PC-9 (cell line): ENCODE results near the gene GRID2. TPM values are rescaled to one million over a fixed set of nuclear protein-coding genes. Genes with fewer than 3 reads are reported as not detected.

Experiments
- BruUV-seq: library from RNA; stranded (reverse); fragments of 400-500 nt; replicated peaks from 2 replicates; lab custom pipeline; 2021; lab: Mats Ljungman, UMichigan
- CTCF ChIA-PET: fragments of 300-600 bp; sonication (Branson Sonifier 250); formaldehyde crosslinking; loops from one replicate; lab custom pipeline; 2022; ENCODE audit warnings: antibody characterized with exemption; lab: Charles Lee
- POLR2A ChIA-PET: fragments of 300-600 bp; sonication (Branson Sonifier 250); formaldehyde crosslinking; loops from one replicate; lab custom pipeline; 2022; ENCODE audit warnings: antibody characterized with exemption; ENCODE audit not compliant: unreplicated experiment; lab: Charles Lee
- DNase-seq, 2 experiments: peaks; one replicate each; pipeline versions ENCODE4 v3.0.0 to v3.0.0-alpha.2; 2015 to 2022; ENCODE audit warnings: mixed read lengths in 1 of 2
- H2AFZ ChIP-seq: fragments of 200-600 bp; sonication (generic); 2 replicates; pipeline ENCODE4 v1.8.1; 2017; ENCODE audit warnings: antibody characterized with exemption
- H3F3A ChIP-seq: fragments of 200-600 bp; sonication (generic); 2 replicates; pipeline ENCODE4 v1.8.1; 2017; ENCODE audit warnings: antibody characterized with exemption, mild to moderate bottlenecking, low read depth; ENCODE audit not compliant: insufficient read depth
- H3K27ac ChIP-seq: fragments of 200-600 bp; sonication (generic); 2 replicates; pipeline ENCODE4 v1.6.1; 2016; ENCODE audit warnings: mixed run types
- H3K27me3 ChIP-seq: fragments of 200-600 bp; sonication (generic); 2 replicates; pipeline ENCODE4 v1.6.1; 2016; ENCODE audit warnings: low read depth, mixed run types; ENCODE audit not compliant: insufficient read depth
- H3K36me3 ChIP-seq: fragments of 200-600 bp; sonication (generic); 2 replicates; pipeline ENCODE4 v1.6.1; 2016; ENCODE audit warnings: low read depth, mixed run types
- H3K4me1 ChIP-seq: fragments of 200-600 bp; sonication (generic); replicated peaks from 2 replicates; pipeline ENCODE4 v1.6.1; 2016; ENCODE audit warnings: mixed run types; ENCODE audit not compliant: insufficient read depth
- H3K4me2 ChIP-seq: fragments of 200-600 bp; sonication (generic); 2 replicates; pipeline ENCODE4 v1.6.1; 2017; ENCODE audit warnings: mixed run types
- H3K4me3 ChIP-seq: fragments of 200-600 bp; sonication (generic); 2 replicates; pipeline ENCODE4 v1.6.1; 2016; ENCODE audit warnings: mixed run types
- H3K79me2 ChIP-seq: fragments of 200-600 bp; sonication (generic); 2 replicates; pipeline ENCODE4 v1.6.1; 2017; ENCODE audit warnings: low read depth, mixed run types
- H3K9me2 ChIP-seq: fragments of 200-600 bp; sonication (generic); 2 replicates; pipeline ENCODE4 v1.8.1; 2017; ENCODE audit warnings: mild to moderate bottlenecking; ENCODE audit not compliant: insufficient read depth
- H3K9me3 ChIP-seq: fragments of 200-600 bp; sonication (generic); 2 replicates; pipeline ENCODE4 v1.8.1; 2016; ENCODE audit warnings: low read depth; ENCODE audit not compliant: insufficient read depth
- H4K20me1 ChIP-seq: fragments of 200-600 bp; sonication (generic); 2 replicates; pipeline ENCODE4 v1.8.1; 2017; ENCODE audit not compliant: insufficient read depth
- EZH2 ChIP-seq: fragments of 200-600 bp; sonication (generic); IDR thresholded peaks from 2 replicates; pipeline ENCODE4 v1.8.0; 2017; ENCODE audit warnings: antibody characterized with exemption, low read depth
- intact Hi-C: fragments of 100-400 bp; cut with micrococcal nuclease; formaldehyde crosslinking; loops from one replicate; pipeline ENCODE4 v1.10.0; 2022; ENCODE audit not compliant: unreplicated experiment
- total RNA-seq: library from RNA; stranded (reverse); gene quantifications from 2 replicates; pipeline ENCODE4 v1.2.3, GENCODE V29; 2021
- TF ChIP-seq, protein P1 (sequence below): fragments of 200-600 bp; sonication (generic); conservative IDR thresholded peaks from 2 replicates; pipeline ENCODE4 v1.6.1; 2017; ENCODE audit warnings: mixed run types, antibody characterized with exemption, mild to moderate bottlenecking, moderate library complexity

The GRID2 gene
- total RNA-seq, 1 experiment from 2014 or later, result not detected

DNA sequence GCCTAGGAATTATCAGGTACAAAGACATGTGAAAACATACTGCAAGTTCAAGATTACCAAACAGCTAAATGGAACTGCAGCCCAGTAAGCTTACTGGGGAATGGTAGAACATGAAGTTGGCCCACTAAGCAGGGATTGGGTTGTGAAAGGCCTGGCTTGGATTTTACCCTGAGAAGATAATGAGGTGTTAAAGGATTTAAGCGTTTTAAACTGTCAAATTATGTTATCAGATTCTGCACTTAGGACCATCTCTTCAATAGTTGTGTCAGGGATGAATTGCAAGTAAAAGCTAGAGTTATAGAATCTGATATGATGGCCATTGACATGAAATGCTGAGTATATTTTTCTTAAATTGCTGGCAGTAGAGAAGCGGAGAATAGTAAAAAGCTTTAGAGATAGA, 225.7 kb downstream of the GRID2 start:
- H3K27ac ChIP-seq, result no peak overlapping the region
- H3K36me3 ChIP-seq, result no peaks in the 10 kb centered on the region
- no peaks in the 10 kb centered on the region for H3K9me2 ChIP-seq
- POLR2A ChIA-PET, result no interaction called here
- no peaks in the 10 kb centered on the region for H3K4me1 ChIP-seq
- BruUV-seq, result no TSS peak
- H4K20me1 ChIP-seq, result no peaks in the 10 kb centered on the region
- H3K4me3 ChIP-seq, result no peak overlapping the region
- no peaks in the 10 kb centered on the region for H3K79me2 ChIP-seq
- intact Hi-C loops, result no loop called here
- CTCF ChIA-PET, result no interaction called here
- no peak for DNase-seq
- no peaks in the 10 kb centered on the region for H3F3A ChIP-seq
- no peak overlapping the region for H2AFZ ChIP-seq
- no peaks in the 10 kb centered on the region for H3K27me3 ChIP-seq
- H3K4me2 ChIP-seq, result no peak overlapping the region
- TF ChIP-seq, protein P1, sequence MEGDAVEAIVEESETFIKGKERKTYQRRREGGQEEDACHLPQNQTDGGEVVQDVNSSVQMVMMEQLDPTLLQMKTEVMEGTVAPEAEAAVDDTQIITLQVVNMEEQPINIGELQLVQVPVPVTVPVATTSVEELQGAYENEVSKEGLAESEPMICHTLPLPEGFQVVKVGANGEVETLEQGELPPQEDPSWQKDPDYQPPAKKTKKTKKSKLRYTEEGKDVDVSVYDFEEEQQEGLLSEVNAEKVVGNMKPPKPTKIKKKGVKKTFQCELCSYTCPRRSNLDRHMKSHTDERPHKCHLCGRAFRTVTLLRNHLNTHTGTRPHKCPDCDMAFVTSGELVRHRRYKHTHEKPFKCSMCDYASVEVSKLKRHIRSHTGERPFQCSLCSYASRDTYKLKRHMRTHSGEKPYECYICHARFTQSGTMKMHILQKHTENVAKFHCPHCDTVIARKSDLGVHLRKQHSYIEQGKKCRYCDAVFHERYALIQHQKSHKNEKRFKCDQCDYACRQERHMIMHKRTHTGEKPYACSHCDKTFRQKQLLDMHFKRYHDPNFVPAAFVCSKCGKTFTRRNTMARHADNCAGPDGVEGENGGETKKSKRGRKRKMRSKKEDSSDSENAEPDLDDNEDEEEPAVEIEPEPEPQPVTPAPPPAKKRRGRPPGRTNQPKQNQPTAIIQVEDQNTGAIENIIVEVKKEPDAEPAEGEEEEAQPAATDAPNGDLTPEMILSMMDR, result no peak
- TF ChIP-seq EZH2, result no peak
- no peaks in the 10 kb centered on the region for H3K9me3 ChIP-seq

DNA sequence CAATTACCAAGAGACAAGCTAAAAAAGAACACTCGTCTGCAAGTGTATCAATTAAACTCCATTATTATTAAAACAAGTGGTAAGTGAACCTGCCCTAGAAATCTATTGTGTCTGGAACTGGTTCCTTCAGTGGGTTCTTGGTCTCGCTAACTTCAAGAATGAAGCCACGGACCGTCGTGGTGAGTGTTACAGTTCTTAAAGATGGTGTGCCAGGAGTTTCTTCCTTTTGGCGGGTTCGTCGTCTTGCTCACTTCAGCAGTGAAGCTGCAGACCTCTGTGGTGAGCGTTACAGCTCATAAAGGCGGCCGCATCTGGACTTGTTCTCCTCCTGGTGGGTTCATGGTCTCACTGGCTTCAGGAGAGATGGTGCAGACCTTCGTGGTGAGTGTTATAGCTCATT, 231.8 kb downstream of the GRID2 start:
- no peak overlapping the region for H2AFZ ChIP-seq
- H3K4me1 ChIP-seq, result no peaks in the 10 kb centered on the region
- no peak overlapping the region for H3K4me2 ChIP-seq
- ChIA-PET POLR2A (no interaction called here), CTCF (no interaction called here)
- H3K79me2 ChIP-seq, result no peaks in the 10 kb centered on the region
- no peaks in the 10 kb centered on the region for H3K27me3 ChIP-seq
- H3K36me3 ChIP-seq, result no peaks in the 10 kb centered on the region
- no peak overlapping the region for H3K4me3 ChIP-seq
- no peaks in the 10 kb centered on the region for H3K9me3 ChIP-seq
- no peaks in the 10 kb centered on the region for H3K9me2 ChIP-seq
- H3F3A ChIP-seq, result no peaks in the 10 kb centered on the region
- intact Hi-C loops, result no loop called here
- no peak for DNase-seq
- no peak for TF ChIP-seq EZH2
- TF ChIP-seq, protein P1, result no peak
- no peak overlapping the region for H3K27ac ChIP-seq
- BruUV-seq, result no TSS peak
- H4K20me1 ChIP-seq, result no peaks in the 10 kb centered on the region

DNA sequence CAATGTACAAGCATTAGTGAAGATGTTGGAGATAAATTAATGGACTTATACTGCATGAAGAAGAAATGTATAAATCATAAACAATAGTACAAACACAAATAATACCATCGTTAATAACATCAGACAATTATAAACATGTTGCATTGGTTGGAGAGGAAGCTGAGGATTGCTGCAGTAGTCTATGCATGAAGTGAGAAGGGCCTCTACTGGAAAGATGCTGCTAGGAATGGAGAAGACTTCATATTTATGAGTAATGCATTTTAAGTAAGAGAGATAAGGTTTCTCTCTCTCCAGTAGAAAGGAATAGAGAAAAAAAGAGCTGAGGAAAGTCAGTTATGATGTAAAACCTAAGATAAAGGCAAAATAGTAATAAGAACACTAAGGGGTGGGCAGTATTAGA, 247.8 kb downstream of the GRID2 start:
- no peak overlapping the region for H3K4me3 ChIP-seq
- POLR2A ChIA-PET, result no interaction called here
- no peak for DNase-seq
- CTCF ChIA-PET, result no interaction called here
- H3K9me2 ChIP-seq, result no peaks in the 10 kb centered on the region
- H3K27ac ChIP-seq, result no peak overlapping the region
- no peaks in the 10 kb centered on the region for H3F3A ChIP-seq
- H4K20me1 ChIP-seq, result no peaks in the 10 kb centered on the region
- H3K4me1 ChIP-seq, result no peaks in the 10 kb centered on the region
- no peaks in the 10 kb centered on the region for H3K27me3 ChIP-seq
- H3K79me2 ChIP-seq, result no peaks in the 10 kb centered on the region
- H3K9me3 ChIP-seq, result no peaks in the 10 kb centered on the region
- intact Hi-C loops, result no loop called here
- H3K4me2 ChIP-seq, result no peak overlapping the region
- H3K36me3 ChIP-seq, result no peaks in the 10 kb centered on the region
- BruUV-seq, result no TSS peak
- no peak overlapping the region for H2AFZ ChIP-seq
- TF ChIP-seq, protein P1, result no peak
- no peak for TF ChIP-seq EZH2
